DOHH2 (cell line): Measurements from ENCODE around the gene IFT20.

ENCODE experiments used
- H3F3A ChIP-seq: fragments of 200-600 bp; sonication (generic), shearing (Covaris generic); 2 replicates; pipeline ENCODE4 v1.6.0; 2016; ENCODE audit warnings: antibody characterized with exemption, mild to moderate bottlenecking; ENCODE audit not compliant: control insufficient read depth, insufficient read depth
- H3K27ac ChIP-seq: fragments of 200-600 bp; sonication (generic); 2 replicates; pipeline ENCODE4 v1.5.1; 2014; ENCODE audit warnings: low read depth, mild to moderate bottlenecking, low read length, moderate library complexity
- H3K27me3 ChIP-seq: fragments of 200-600 bp; sonication (generic); 2 replicates; pipeline ENCODE4 v1.6.1; 2014; ENCODE audit warnings: mild to moderate bottlenecking, low read length, mixed read lengths; ENCODE audit not compliant: control insufficient read depth
- H3K36me3 ChIP-seq: fragments of 200-600 bp; sonication (generic); 2 replicates; pipeline ENCODE4 v1.6.1; 2014; ENCODE audit warnings: mild to moderate bottlenecking, low read length, moderate library complexity, mixed read lengths; ENCODE audit not compliant: control insufficient read depth
- H3K4me1 ChIP-seq: fragments of 200-600 bp; sonication (generic); 2 replicates; pipeline ENCODE4 v1.6.1; 2014; ENCODE audit warnings: mild to moderate bottlenecking, low read length, mixed read lengths; ENCODE audit not compliant: control insufficient read depth
- H3K4me2 ChIP-seq: fragments of 200-600 bp; sonication (generic); 2 replicates; pipeline ENCODE4 v1.6.0; 2014; ENCODE audit warnings: mild to moderate bottlenecking, low read length, moderate library complexity
- H3K4me3 ChIP-seq: fragments of 200-600 bp; sonication (generic); 2 replicates; pipeline ENCODE4 v1.5.1; 2014; ENCODE audit warnings: mild to moderate bottlenecking, low read length, mixed read lengths
- H3K79me2 ChIP-seq: fragments of 200-600 bp; sonication (generic); 2 replicates; pipeline ENCODE4 v1.6.1; 2014; ENCODE audit warnings: mild to moderate bottlenecking, low read length, mixed read lengths; ENCODE audit not compliant: control insufficient read depth
- H3K9me2 ChIP-seq: fragments of 200-600 bp; sonication (generic); replicated peaks from 2 replicates; pipeline ENCODE4 v1.6.1; 2014; ENCODE audit warnings: mild to moderate bottlenecking, low read length, mixed read lengths; ENCODE audit not compliant: control insufficient read depth
- H3K9me3 ChIP-seq: fragments of 200-600 bp; sonication (generic); 2 replicates; pipeline ENCODE4 v1.6.1; 2014; ENCODE audit warnings: antibody characterized with exemption, low read length, mixed read lengths; ENCODE audit not compliant: control insufficient read depth, insufficient read depth
- H4K20me1 ChIP-seq: fragments of 200-600 bp; sonication (generic); 2 replicates; pipeline ENCODE4 v1.6.0; 2014; ENCODE audit warnings: low read depth, mild to moderate bottlenecking, antibody characterized with exemption, low read length, moderate library complexity; ENCODE audit not compliant: control insufficient read depth, insufficient read depth
- EZH2phosphoT487 ChIP-seq: fragments of 200-600 bp; sonication (generic); IDR thresholded peaks from 2 replicates; pipeline ENCODE4 v1.6.1; 2017; ENCODE audit warnings: borderline replicate concordance, mild to moderate bottlenecking, antibody characterized with exemption, low read length, moderate library complexity, mixed read lengths
- TF ChIP-seq, protein P1 (sequence below): fragments of 200-600 bp; sonication (generic); IDR thresholded peaks from one replicate; pipeline ENCODE4 v1.5.1; 2014; ENCODE audit warnings: antibody characterized with exemption, mild to moderate bottlenecking, low read depth, low read length; ENCODE audit not compliant: poor library complexity, severe bottlenecking

Gene IFT20

DNA sequence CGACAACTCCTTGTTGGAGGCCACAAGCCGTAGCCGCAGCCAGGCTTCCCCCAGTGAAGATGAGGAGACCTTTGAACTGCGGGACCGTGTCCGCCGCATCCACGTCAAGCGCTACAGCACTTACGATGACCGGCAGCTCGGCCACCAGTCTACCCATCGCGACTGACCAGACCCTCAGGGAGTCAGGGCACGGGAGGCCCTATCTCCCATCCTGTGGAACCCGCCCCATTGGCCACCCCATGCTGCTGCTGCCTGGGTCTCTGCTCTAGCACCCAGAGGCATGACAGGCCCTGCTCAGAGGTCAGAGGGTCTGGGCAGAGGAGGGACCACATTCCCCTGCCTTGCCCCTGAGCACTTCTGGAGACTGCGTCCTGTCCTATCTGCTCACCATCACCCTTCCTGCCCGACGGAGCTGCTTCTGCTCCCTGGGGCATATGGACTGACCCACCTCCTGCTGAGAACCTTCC lies 9.2 kb upstream of the IFT20 start:
- no peaks in the 10 kb centered on the region for H3K79me2 ChIP-seq
- H3K4me1 ChIP-seq: peaks cover 3% of the 10 kb centered on the region; the same call in 1 of the 2 replicates
- no peaks in the 10 kb centered on the region for H4K20me1 ChIP-seq
- no peak overlapping the region for H3K4me3 ChIP-seq
- H3K4me2 ChIP-seq: no peak overlapping the region
- peaks cover 7% of the 10 kb centered on the region; the same call in 1 of the 2 replicates for H3F3A ChIP-seq
- H3K36me3 ChIP-seq: peaks cover 73% of the 10 kb centered on the region
- H3K9me3 ChIP-seq: no peaks in the 10 kb centered on the region
- H3K27me3 ChIP-seq: no peaks in the 10 kb centered on the region
- no peaks in the 10 kb centered on the region for H3K9me2 ChIP-seq
- H3K27ac ChIP-seq: no peak overlapping the region
- TF ChIP-seq, protein P1, sequence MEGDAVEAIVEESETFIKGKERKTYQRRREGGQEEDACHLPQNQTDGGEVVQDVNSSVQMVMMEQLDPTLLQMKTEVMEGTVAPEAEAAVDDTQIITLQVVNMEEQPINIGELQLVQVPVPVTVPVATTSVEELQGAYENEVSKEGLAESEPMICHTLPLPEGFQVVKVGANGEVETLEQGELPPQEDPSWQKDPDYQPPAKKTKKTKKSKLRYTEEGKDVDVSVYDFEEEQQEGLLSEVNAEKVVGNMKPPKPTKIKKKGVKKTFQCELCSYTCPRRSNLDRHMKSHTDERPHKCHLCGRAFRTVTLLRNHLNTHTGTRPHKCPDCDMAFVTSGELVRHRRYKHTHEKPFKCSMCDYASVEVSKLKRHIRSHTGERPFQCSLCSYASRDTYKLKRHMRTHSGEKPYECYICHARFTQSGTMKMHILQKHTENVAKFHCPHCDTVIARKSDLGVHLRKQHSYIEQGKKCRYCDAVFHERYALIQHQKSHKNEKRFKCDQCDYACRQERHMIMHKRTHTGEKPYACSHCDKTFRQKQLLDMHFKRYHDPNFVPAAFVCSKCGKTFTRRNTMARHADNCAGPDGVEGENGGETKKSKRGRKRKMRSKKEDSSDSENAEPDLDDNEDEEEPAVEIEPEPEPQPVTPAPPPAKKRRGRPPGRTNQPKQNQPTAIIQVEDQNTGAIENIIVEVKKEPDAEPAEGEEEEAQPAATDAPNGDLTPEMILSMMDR: no peak
- TF ChIP-seq EZH2phosphoT487: no peak

DNA sequence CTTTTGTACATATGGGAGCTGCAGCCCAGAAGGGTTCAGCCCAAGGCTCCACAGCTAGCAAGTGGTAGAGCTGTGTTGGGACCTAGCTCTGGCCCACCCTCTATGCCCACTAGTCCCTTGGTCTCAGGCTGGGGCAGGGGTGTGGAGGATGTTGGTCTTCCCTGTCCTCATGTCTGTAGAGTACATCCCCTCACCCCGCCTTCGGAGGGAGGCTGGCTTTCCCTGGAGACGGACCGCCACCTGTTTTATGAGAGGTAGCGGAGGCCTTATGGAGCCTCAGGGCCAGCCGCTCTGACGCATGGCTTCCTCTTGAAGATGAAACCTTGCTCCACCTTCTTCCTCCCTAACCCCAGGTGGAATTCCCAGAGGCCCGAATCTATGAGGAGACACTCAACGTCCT lies 8.7 kb upstream of the IFT20 start:
- no peak overlapping the region for H3K27ac ChIP-seq
- H3K27me3 ChIP-seq: no peaks in the 10 kb centered on the region
- TF ChIP-seq EZH2phosphoT487: no peak
- TF ChIP-seq, protein P1: no peak

DNA sequence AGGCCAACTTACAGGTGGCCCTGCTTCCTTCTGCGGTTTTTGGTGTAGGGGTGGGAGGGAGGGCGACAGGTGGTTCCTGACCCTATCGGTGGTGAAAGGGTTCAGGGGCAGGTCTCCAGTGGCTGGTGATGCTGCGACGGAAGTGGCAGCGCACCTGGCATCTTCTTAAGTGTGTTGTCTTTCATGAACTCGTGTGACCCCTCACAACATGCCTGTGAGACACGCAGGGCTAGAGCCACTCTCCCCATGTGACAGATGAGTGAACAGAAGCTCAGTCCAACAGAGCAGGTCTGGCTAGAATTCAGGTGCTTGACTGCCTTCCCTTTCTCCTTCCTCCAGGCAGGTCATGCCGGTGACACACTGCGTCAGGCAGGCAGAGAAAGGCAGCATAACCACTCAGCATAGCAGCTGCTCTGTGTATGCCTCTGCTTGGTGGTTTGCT lies 8.2 kb upstream of the IFT20 start:
- Histone ChIP-seq H4K20me1 (0 out of 2 replicates have a peak, but pooled peaks cover 2% of the 10 kb centered on the region), H3K79me2 (peaks cover 4% of the 10 kb centered on the region; the same call in 1 of the 2 replicates), H3K4me1 (peaks cover 3% of the 10 kb centered on the region; the same call in 1 of the 2 replicates), H3K9me2 (no peaks in the 10 kb centered on the region), H3K27me3 (no peaks in the 10 kb centered on the region), H3K36me3 (peaks cover 64% of the 10 kb centered on the region), H3K27ac (no peak overlapping the region), H3K4me2 (no peak overlapping the region), H3K9me3 (no peaks in the 10 kb centered on the region), H3K4me3 (no peak overlapping the region), H3F3A (peaks cover 7% of the 10 kb centered on the region; the same call in 1 of the 2 replicates)
- TF ChIP-seq EZH2phosphoT487: no peak
- TF ChIP-seq, protein P1: no peak

More for the DNA sequence above, 8.7 kb upstream of the IFT20 start:
- Histone ChIP-seq H3K36me3 (peaks cover 69% of the 10 kb centered on the region), H3K4me3 (no peak overlapping the region), H3K4me2 (no peak overlapping the region), H4K20me1 (no peaks in the 10 kb centered on the region), H3K79me2 (0 out of 2 replicates have a peak, but pooled peaks cover 2% of the 10 kb centered on the region), H3K4me1 (peaks cover 3% of the 10 kb centered on the region; the same call in 1 of the 2 replicates), H3K9me2 (no peaks in the 10 kb centered on the region), H3K9me3 (no peaks in the 10 kb centered on the region), H3F3A (peaks cover 7% of the 10 kb centered on the region; the same call in 1 of the 2 replicates)
